NOMO-1 treated with DMSO at 0.1 percent for 48 hours (cell line): ENCODE results near the gene REG1A.

Source experiments
- DNase-seq: peaks from one replicate; lab custom pipeline; 2025; ENCODE audit not compliant: unreplicated experiment; lab: John Stamatoyannopoulos, UW

The REG1A gene, protein sequence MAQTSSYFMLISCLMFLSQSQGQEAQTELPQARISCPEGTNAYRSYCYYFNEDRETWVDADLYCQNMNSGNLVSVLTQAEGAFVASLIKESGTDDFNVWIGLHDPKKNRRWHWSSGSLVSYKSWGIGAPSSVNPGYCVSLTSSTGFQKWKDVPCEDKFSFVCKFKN

DNA sequence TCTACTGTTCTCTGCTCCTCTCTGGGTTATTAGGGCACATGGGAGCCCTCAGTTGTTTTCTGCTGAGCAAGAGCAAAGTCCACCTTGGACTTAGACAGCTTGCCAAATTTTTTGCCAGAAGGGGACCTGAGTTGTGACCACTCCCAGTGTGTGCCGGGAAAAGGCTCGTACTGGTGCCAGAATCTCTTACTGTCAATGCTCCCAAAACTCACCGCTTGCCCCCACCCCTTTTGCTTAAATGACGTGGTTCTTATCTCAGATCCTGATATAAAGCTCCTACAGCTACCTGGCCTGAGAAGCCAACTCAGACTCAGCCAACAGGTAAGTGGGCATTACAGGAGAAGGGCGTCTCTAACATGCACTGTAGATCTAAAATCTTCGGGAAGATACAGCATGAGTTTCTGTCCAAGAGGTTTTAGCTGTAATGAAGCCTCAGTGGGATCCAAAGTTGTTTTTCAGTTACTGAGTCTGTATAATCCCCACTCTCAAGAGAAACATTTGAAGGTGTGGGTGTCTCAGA lies at the start of gene REG1A:
TSS of gene REG1A (plus strand) at position 295 of the 520 bp plus-strand sequence. CDS start 374 bp downstream, outside the sequence.
- DNase-seq, result no peak

GRCh38 chr2:79071078-79071477 lies 49.2 kb upstream of the REG1A start:
- no peak for DNase-seq

GRCh38 chr2:79082987-79083386 lies 37.3 kb upstream of the REG1A start:
- no peak for DNase-seq

DNA sequence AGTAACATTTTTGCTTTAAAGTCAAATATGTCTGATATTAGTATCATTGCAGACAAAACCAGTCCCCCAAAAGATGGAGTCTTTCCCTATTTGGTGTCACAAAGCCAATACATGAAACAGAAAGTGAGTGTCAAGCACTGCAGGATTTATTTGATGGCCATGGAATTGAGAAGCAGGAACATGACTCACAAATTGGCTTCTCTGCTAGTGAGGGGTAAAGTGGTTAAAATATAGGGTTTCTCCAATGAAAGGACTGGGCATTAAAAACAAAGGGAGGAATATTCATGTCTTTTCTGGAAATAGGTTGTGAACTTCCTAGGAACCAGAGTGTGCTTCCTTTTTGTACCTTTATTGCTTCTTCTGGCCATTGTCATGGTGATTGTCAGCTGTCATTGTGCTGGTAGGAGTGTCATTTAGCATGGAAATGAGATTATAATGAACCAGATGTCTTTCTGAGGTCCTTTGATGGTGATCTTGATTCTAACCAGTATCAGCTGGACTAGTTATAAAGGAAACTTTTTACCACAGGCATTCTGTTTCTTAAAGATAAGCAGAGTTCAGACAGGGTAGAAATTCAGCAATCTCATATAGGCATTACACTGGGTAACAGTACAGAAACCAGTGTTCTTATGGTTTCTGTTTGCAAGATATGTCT lies 36.6 kb upstream of the REG1A start:
- no peak for DNase-seq

GRCh38 chr2:79084495-79085135 lies 35.7 kb upstream of the REG1A start:
- DNase-seq, result no peak

- no peak for DNase-seq
Measured at GRCh38 chr2:79085382-79085781, 34.9 kb upstream of the REG1A start.

- no peak for DNase-seq
Measured at GRCh38 chr2:79086255-79086654, 34.0 kb upstream of the REG1A start.

- no peak for DNase-seq
Measured at GRCh38 chr2:79087785-79088364, 32.4 kb upstream of the REG1A start, which contains the start of gene REG1B. TSS of gene REG1B (minus strand) at chr2:79087993. CDS start at chr2:79087612, 381 bp downstream.

- DNase-seq, result no peak
Measured at GRCh38 chr2:79090693-79091092, 29.6 kb upstream of the REG1A start.

DNA sequence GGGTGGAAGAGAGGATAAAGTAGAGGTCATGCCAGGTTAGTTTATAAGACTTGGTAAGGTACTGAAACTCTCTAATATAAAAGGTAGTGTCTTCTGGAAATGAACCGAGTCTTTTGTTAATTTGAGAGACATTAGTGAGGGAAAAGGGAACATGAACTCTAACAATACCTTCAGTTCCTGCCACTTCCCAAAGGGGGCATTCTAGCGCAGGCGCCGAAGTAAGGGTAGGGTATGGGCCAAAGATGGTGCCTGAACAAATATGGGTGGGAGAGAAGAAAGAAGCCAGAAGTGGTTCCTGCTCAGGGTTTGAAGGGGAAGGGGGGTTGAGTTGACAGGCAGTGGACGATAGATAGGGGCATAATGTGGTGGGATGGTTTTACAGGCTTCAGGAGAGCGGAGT lies 22.4 kb upstream of the REG1A start:
- no peak for DNase-seq

DNA sequence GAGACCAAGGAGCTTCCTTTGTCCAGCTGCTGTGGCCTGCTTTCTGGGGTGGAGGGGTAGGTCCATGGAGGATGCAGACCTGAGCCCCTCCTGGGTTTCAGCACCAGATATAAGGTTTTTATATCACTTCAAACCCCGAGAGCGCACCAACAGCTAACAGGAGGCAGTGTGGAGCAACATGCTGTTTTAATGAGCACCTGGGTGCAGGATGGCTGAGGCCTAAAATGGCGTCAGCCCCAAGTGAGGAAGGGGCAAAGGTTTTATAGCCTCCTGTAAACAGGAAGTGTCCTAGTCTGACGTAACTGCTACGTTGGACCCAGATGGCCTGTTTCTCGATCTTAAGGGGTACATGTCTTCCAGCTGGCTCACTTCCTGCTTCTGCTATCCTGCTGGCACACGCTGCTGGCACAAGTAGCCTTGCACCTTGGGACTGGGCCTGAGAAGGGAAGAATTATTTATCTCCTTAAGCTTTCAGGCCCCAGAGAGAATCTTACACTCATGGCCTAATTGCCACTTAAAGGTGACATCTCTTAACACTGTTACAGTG lies 21.1 kb upstream of the REG1A start:
- DNase-seq, result no peak

DNA sequence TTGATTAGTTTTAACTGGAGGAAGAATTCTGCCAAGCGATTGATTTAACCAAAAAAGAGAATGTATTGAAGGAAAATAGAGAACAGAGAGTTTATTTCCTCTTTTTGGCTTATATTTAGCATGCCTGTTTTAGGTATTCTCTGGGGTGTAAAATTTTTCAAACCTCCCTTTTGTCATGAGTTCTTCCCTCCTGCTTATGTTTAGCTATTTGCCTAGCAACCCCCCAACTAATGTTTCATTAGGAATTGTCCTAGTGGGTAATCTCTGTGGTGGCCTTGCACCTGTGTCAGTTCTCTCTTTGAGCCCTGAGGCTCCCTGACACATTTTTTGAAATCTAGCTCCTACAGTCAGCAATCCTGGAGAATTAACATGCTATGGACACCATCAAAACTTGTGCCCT lies 20.0 kb upstream of the REG1A start:
- no peak for DNase-seq

GRCh38 chr2:79101024-79101423 lies 19.3 kb upstream of the REG1A start:
- no peak for DNase-seq

GRCh38 chr2:79103214-79103613 lies 17.1 kb upstream of the REG1A start:
- DNase-seq, result no peak

- DNase-seq, result no peak
Measured at GRCh38 chr2:79105259-79105658, 15.0 kb upstream of the REG1A start.

- no peak for DNase-seq
Measured at GRCh38 chr2:79112269-79112668, 8.0 kb upstream of the REG1A start.

DNA sequence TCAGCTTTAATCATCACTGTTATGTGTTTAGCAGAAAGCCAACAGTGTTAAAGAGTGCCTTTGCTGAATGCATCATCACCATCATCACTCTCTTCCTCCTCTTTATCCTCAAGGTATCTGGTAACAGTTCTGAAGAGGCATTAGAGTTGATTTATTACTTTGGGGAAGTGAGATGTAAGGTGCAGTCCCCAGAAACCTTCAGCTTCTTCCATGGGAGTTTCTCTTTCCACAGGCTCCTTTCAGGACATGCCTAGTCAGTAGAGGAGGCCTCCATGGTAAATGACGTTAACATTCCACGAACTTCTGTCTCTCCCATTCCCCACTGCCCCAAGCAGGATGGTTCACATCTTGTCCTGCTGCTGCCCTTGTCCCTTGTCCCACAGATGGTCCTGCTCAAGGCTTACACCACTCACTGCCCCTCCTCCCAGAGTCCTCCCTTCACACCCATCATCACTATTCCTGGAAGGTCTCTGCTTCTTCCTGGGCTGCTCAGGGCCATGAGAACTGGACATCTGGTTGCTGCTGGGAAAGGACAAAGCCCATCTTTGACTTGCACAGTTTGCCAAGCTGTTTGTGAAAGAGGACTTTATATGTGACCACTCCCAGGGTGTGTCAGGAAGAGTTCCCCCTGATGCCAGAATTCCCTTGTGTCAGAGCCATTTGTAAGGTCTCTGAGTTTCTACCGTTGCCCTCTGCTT lies 5.3 kb upstream of the REG1A start:
- no peak for DNase-seq

- no peak for DNase-seq
Measured at GRCh38 chr2:79116997-79117928, 3.0 kb upstream of the REG1A start.

GRCh38 chr2:79122676-79123075 lies 2.4 kb downstream of the REG1A start:
- no peak for DNase-seq
